Activated T-cell treated with anti-CD3 and anti-CD28 coated beads, Interleukin-2, amount 50 U/mL, for 24 hours (primary cell): Measurements from ENCODE around the gene GNG7.
"Not testable (repeated sequence)": the region's sequence is repeated elsewhere in the genome, so short reads cannot be mapped to it uniquely, and the experiment has no call there.

Experiments
- DNase-seq: peaks from one replicate; pipeline ENCODE4 v3.0.0-alpha.2; 2020
- H3K27ac Mint-ChIP-seq: 2 replicates; pipeline ENCODE4 v1.8.0; 2020; ENCODE audit warnings: mild to moderate bottlenecking, mixed read lengths
- H3K27me3 Mint-ChIP-seq: 2 replicates; pipeline ENCODE4 v1.8.0; 2020; ENCODE audit warnings: mixed read lengths
- H3K36me3 Mint-ChIP-seq: 2 replicates; pipeline ENCODE4 v1.8.0; 2020; ENCODE audit warnings: low read depth, mixed read lengths
- H3K4me1 Mint-ChIP-seq: 2 replicates; pipeline ENCODE4 v1.8.0; 2020; ENCODE audit warnings: low read depth, mixed read lengths
- H3K4me3 Mint-ChIP-seq: 2 replicates; pipeline ENCODE4 v1.8.0; 2020; ENCODE audit warnings: mild to moderate bottlenecking, moderate library complexity, mixed read lengths
- H3K9me3 Mint-ChIP-seq: 2 replicates; pipeline ENCODE4 v1.8.0; 2020; ENCODE audit warnings: mixed read lengths

The GNG7 gene

GRCh38 chr19:2590630-2591399 is 111.7 kb downstream of the GNG7 start:
- Mint-ChIP-seq H3K36me3 (no peaks in the 10 kb centered on the region), H3K9me3 (no peaks in the 10 kb centered on the region), H3K4me3 (no peak overlapping the region), H3K27me3 (peaks cover 7% of the 10 kb centered on the region), H3K4me1 (no peaks in the 10 kb centered on the region), H3K27ac (no peak overlapping the region)
- DNase-seq = no peak

GRCh38 chr19:2589441-2589840 is 113.1 kb downstream of the GNG7 start:
- Mint-ChIP-seq H3K4me3 (no peak overlapping the region), H3K27me3 (peaks cover 7% of the 10 kb centered on the region), H3K9me3 (no peaks in the 10 kb centered on the region), H3K36me3 (no peaks in the 10 kb centered on the region), H3K4me1 (no peaks in the 10 kb centered on the region), H3K27ac (no peak overlapping the region)
- no peak for DNase-seq

GRCh38 chr19:2588081-2588777 is 114.3 kb downstream of the GNG7 start:
- H3K27ac Mint-ChIP-seq = no peak overlapping the region
- no peaks in the 10 kb centered on the region for H3K36me3 Mint-ChIP-seq
- H3K4me1 Mint-ChIP-seq = no peaks in the 10 kb centered on the region
- DNase-seq = no peak
- no peak overlapping the region for H3K4me3 Mint-ChIP-seq
- H3K27me3 Mint-ChIP-seq = peaks cover 7% of the 10 kb centered on the region
- H3K9me3 Mint-ChIP-seq = no peaks in the 10 kb centered on the region

DNA sequence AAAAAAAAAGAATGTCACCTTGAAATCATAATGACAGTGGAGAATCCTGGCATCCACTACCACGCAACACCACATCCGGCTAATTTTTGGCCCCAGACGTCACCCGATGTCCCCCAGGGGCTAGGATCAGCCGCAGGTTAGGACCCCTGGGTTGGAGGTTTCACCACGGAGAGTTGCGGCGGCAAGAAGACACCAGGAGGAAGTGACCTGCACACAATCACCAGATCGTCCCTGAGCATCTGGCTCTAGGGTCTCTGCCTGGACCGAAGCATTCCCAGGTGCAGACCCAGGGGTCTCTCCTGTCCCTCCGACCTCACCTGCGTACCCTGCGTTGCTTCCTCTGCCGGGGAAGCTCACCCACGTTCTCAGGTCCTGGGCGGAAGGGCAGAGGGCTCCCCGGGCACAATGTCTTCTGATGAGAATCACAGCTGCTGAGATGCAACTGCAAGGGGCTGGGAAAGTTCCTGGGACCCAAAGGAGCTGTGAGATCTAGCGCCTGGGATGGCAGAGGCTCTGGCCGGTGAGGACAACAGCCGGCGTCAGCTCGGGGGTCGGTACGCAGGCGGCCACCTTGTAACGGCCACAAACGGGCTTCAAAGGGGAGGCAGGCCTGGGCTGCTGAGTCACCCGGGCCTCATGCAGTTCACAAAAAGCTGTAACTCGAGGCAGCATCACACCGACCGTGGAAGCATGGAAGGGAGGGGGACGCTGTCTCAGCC is 115.3 kb downstream of the GNG7 start:
- Mint-ChIP-seq H3K36me3 (no peaks in the 10 kb centered on the region), H3K4me3 (no peak overlapping the region), H3K9me3 (no peaks in the 10 kb centered on the region), H3K27ac (no peak overlapping the region), H3K4me1 (no peaks in the 10 kb centered on the region), H3K27me3 (peaks cover 5% of the 10 kb centered on the region)
- no peak for DNase-seq

- H3K27me3 Mint-ChIP-seq = no peaks in the 10 kb centered on the region
- H3K9me3 Mint-ChIP-seq = no peaks in the 10 kb centered on the region
- no peaks in the 10 kb centered on the region for H3K4me1 Mint-ChIP-seq
- DNase-seq = no peak
- peaks cover 2% of the 10 kb centered on the region for H3K36me3 Mint-ChIP-seq
- no peak overlapping the region for H3K4me3 Mint-ChIP-seq
- no peak overlapping the region for H3K27ac Mint-ChIP-seq
Measured at GRCh38 chr19:2586196-2586595, 116.3 kb downstream of the GNG7 start.

DNA sequence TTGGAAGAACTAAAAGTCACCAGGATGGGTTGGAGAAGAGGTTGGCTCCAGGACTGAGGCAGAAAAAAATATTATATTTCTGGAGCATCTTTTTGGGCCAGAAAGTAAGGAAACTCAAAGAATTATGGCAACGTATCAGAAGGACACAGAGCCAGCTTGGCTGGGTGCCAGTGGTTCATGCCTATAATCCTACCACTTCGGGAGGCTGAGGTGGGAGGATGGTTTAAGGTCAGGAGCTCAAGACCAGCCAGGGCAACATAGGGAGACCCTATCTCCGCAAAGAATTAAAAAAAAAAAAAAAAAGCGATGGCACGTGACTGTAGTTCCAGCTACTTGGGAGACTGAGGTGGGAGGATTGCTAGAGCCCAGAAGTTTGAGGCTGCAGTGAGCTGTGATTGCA is 118.5 kb downstream of the GNG7 start:
- Mint-ChIP-seq H3K27me3 (no peaks in the 10 kb centered on the region), H3K36me3 (peaks cover 2% of the 10 kb centered on the region), H3K4me3 (no peak overlapping the region), H3K9me3 (no peaks in the 10 kb centered on the region), H3K27ac (no peak overlapping the region), H3K4me1 (peaks cover 3% of the 10 kb centered on the region)
- no peak for DNase-seq

GRCh38 chr19:2582984-2583956 is 119.2 kb downstream of the GNG7 start:
- peaks cover 6% of the 10 kb centered on the region for H3K27me3 Mint-ChIP-seq
- no peak overlapping the region for H3K4me3 Mint-ChIP-seq
- H3K27ac Mint-ChIP-seq = no peak overlapping the region
- peaks cover 6% of the 10 kb centered on the region for H3K4me1 Mint-ChIP-seq
- H3K9me3 Mint-ChIP-seq = no peaks in the 10 kb centered on the region
- DNase-seq = no peak
- peaks cover 2% of the 10 kb centered on the region for H3K36me3 Mint-ChIP-seq

- not testable (repeated sequence) for H3K27ac Mint-ChIP-seq, H3K36me3 Mint-ChIP-seq, H3K4me3 Mint-ChIP-seq
Measured at GRCh38 chr19:2580396-2580795, 122.1 kb downstream of the GNG7 start.

GRCh38 chr19:2579678-2580280 is 122.7 kb downstream of the GNG7 start:
- no peak for DNase-seq
- H3K27ac Mint-ChIP-seq = no peak overlapping the region
- H3K9me3 Mint-ChIP-seq = no peaks in the 10 kb centered on the region
- peaks cover 2% of the 10 kb centered on the region for H3K36me3 Mint-ChIP-seq
- no peak overlapping the region for H3K4me3 Mint-ChIP-seq
- peaks cover 6% of the 10 kb centered on the region for H3K4me1 Mint-ChIP-seq
- peaks cover 10% of the 10 kb centered on the region for H3K27me3 Mint-ChIP-seq

More at GRCh38 chr19:2580396-2580795, 122.1 kb downstream of the GNG7 start:
- not testable (repeated sequence) for DNase-seq, H3K4me1 Mint-ChIP-seq, H3K9me3 Mint-ChIP-seq, H3K27me3 Mint-ChIP-seq

GRCh38 chr19:2578901-2579677 is 123.4 kb downstream of the GNG7 start:
- peak overlapping the region; percentile 41 for H3K4me3 Mint-ChIP-seq
- H3K27ac Mint-ChIP-seq = no peak overlapping the region
- peaks cover 10% of the 10 kb centered on the region for H3K27me3 Mint-ChIP-seq
- peak; percentile 74 for DNase-seq
- peaks cover 2% of the 10 kb centered on the region for H3K36me3 Mint-ChIP-seq
- no peaks in the 10 kb centered on the region for H3K9me3 Mint-ChIP-seq
- peaks cover 6% of the 10 kb centered on the region for H3K4me1 Mint-ChIP-seq

DNA sequence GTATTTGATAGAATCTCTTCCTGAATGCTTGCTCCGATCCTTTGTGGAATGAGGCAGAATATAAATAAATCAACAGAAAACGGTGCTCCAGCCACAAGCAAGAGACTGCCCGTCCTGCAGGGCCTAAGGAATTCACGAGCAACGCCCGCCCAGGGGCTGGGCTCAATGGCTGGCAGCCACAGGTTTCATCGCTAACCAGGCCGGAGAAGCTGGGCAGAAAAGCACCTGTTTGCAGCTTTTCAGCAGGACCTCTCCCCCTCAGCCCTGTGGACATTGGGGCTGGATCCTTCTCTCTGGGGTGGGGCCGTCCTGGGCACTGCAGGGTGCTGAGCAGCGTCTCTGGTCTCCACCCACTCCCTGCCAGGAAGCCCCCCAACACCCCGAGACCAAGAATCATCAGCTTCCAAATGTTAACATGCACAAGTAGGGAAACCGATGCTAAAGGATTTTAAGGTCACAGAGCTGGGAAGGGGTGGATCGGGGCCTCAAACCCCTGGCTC is 124.1 kb downstream of the GNG7 start:
- Mint-ChIP-seq H3K27ac (no peak overlapping the region), H3K4me3 (peak overlapping the region; percentile 35), H3K9me3 (no peaks in the 10 kb centered on the region), H3K36me3 (peaks cover 2% of the 10 kb centered on the region), H3K27me3 (peaks cover 10% of the 10 kb centered on the region), H3K4me1 (peaks cover 6% of the 10 kb centered on the region)
- no peak for DNase-seq

GRCh38 chr19:2577722-2578335 is 124.7 kb downstream of the GNG7 start:
- peaks cover 6% of the 10 kb centered on the region for H3K4me1 Mint-ChIP-seq
- no peak overlapping the region for H3K27ac Mint-ChIP-seq

More at GRCh38 chr19:2577722-2578335, 124.7 kb downstream of the GNG7 start:
- no peak for DNase-seq
- Mint-ChIP-seq H3K9me3 (no peaks in the 10 kb centered on the region), H3K36me3 (peaks cover 2% of the 10 kb centered on the region), H3K27me3 (peaks cover 10% of the 10 kb centered on the region), H3K4me3 (no peak overlapping the region)
